Measurements from ENCODE around the gene ST3GAL3. TPM values are rescaled to one million over a fixed set of nuclear protein-coding genes. Genes with fewer than 3 reads are reported as not detected.

ST3GAL3 gene
- total RNA-seq, 1 donor from 2014 or later: 24.3 TPM

GRCh38 chr1:43666608-43667007 lies 40.7 kb upstream of the ST3GAL3 start:
- H3K27me3 Mint-ChIP-seq: no peaks in the 10 kb centered on the region
- ChIA-PET CTCF (no interaction called here), POLR2A (interaction anchor here (0.6 to 1.0 kb wide), 2 partner anchors 10 to 17 kb away, joined by 4 to 6 read pairs; partner anchors contain the start of gene KDM4A)
- ATAC-seq (ENCODE audit: low read depth) (no peak), DNase-seq (no peak)
- intact Hi-C loops (cut with micrococcal nuclease): no loop called here
- peaks cover 95% of the 10 kb centered on the region for H3K36me3 Mint-ChIP-seq (ENCODE audit: low read depth)
- no peak overlapping the region for H3K27ac Mint-ChIP-seq
- no peaks in the 10 kb centered on the region for H3K4me1 Mint-ChIP-seq
- no peak for TF ChIP-seq CTCF (IDR thresholded peaks at IDR 0.05)
- H3K9me3 Mint-ChIP-seq: no peaks in the 10 kb centered on the region
- no peak overlapping the region for H3K4me3 Mint-ChIP-seq

GRCh38 chr1:43668956-43669355 lies 38.4 kb upstream of the ST3GAL3 start:
- DNase-seq (no peak), ATAC-seq (ENCODE audit: low read depth) (no peak)
- CTCF ChIA-PET: no interaction called here
- Mint-ChIP-seq H3K27me3 (no peaks in the 10 kb centered on the region), H3K4me1 (peaks cover 3% of the 10 kb centered on the region), H3K27ac (no peak overlapping the region), H3K36me3 (ENCODE audit: low read depth) (peaks cover 92% of the 10 kb centered on the region), H3K9me3 (no peaks in the 10 kb centered on the region), H3K4me3 (no peak overlapping the region)
- no peak for TF ChIP-seq CTCF (IDR thresholded peaks at IDR 0.05)
- POLR2A ChIA-PET: no interaction called here
- intact Hi-C loops (cut with micrococcal nuclease): no loop called here

GRCh38 chr1:43669878-43670277 lies 37.5 kb upstream of the ST3GAL3 start:
- no peak for ATAC-seq (ENCODE audit: low read depth)
- intact Hi-C loops (cut with micrococcal nuclease): no loop called here
- no peak for TF ChIP-seq CTCF (IDR thresholded peaks at IDR 0.05)
- no peak overlapping the region for H3K27ac Mint-ChIP-seq
- no peak overlapping the region for H3K4me3 Mint-ChIP-seq
- no peak for DNase-seq
- H3K9me3 Mint-ChIP-seq: no peaks in the 10 kb centered on the region
- ChIA-PET CTCF (no interaction called here), POLR2A (no interaction called here)
- H3K36me3 Mint-ChIP-seq (ENCODE audit: low read depth): peaks cover 89% of the 10 kb centered on the region
- H3K4me1 Mint-ChIP-seq: peaks cover 3% of the 10 kb centered on the region
- H3K27me3 Mint-ChIP-seq: no peaks in the 10 kb centered on the region

- Mint-ChIP-seq H3K9me3 (no peaks in the 10 kb centered on the region), H3K36me3 (ENCODE audit: low read depth) (peaks cover 86% of the 10 kb centered on the region), H3K27ac (no peak overlapping the region), H3K4me1 (peaks cover 3% of the 10 kb centered on the region), H3K27me3 (no peaks in the 10 kb centered on the region), H3K4me3 (no peak overlapping the region)
- ChIA-PET POLR2A (interaction anchor here (1.1 kb wide), 1 partner anchor 22 kb away, joined by 3 read pairs; no protein-coding TSS in a partner anchor), CTCF (no interaction called here)
- intact Hi-C loops (cut with micrococcal nuclease): no loop called here
- TF ChIP-seq CTCF (IDR thresholded peaks at IDR 0.05): no peak
- no peak for ATAC-seq (ENCODE audit: low read depth)
- DNase-seq: no peak
These were observed 36.1 kb upstream of the ST3GAL3 start for GRCh38 chr1:43671193-43671592.

- Mint-ChIP-seq H3K36me3 (ENCODE audit: low read depth) (peaks cover 82% of the 10 kb centered on the region), H3K4me1 (peaks cover 3% of the 10 kb centered on the region), H3K27ac (no peak overlapping the region), H3K4me3 (no peak overlapping the region), H3K27me3 (no peaks in the 10 kb centered on the region), H3K9me3 (no peaks in the 10 kb centered on the region)
- ATAC-seq (ENCODE audit: low read depth) (no peak), DNase-seq (no peak)
- no peak for TF ChIP-seq CTCF (IDR thresholded peaks at IDR 0.05)
- intact Hi-C loops (cut with micrococcal nuclease): no loop called here
- POLR2A ChIA-PET: interaction anchor here (1.1 kb wide), 1 partner anchor 23 kb away, joined by 3 read pairs; no protein-coding TSS in a partner anchor
- CTCF ChIA-PET: no interaction called here
These were observed 35.6 kb upstream of the ST3GAL3 start for GRCh38 chr1:43671626-43672330.
